H9 (cell line): ENCODE results near the gene EHBP1L1. TPM values are rescaled to one million over a fixed set of nuclear protein-coding genes. Genes with fewer than 3 reads are reported as not detected.

Experiments
- DNase-seq: peaks from one replicate; pipeline ENCODE4 v3.0.0-alpha.2; 2017
- H2AFZ ChIP-seq: one replicate; pipeline ENCODE4 v1.6.1; 2013; ENCODE audit warnings: mild to moderate bottlenecking, low read length, control low read depth, moderate library complexity
- H2AK5ac ChIP-seq: 2 replicates; pipeline ENCODE4 v1.6.1; 2013; ENCODE audit warnings: low read length, control low read depth, mixed read lengths; ENCODE audit not compliant: insufficient read length
- H2BK120ac ChIP-seq: one replicate; pipeline ENCODE4 v1.6.1; 2013; ENCODE audit warnings: low read depth, mild to moderate bottlenecking, low read length, control low read depth, inconsistent platforms; ENCODE audit not compliant: poor library complexity, severe bottlenecking
- H2BK12ac ChIP-seq: 2 replicates; pipeline ENCODE4 v1.6.1; 2013; ENCODE audit warnings: low read length, control low read depth, mixed read lengths, low read depth; ENCODE audit not compliant: insufficient read length
- H2BK15ac ChIP-seq: 2 replicates; pipeline ENCODE4 v1.6.1; 2013; ENCODE audit warnings: low read depth, low read length, control low read depth
- H2BK20ac ChIP-seq: one replicate; pipeline ENCODE4 v1.6.1; 2013; ENCODE audit warnings: low read depth, mild to moderate bottlenecking, low read length, control low read depth, inconsistent platforms; ENCODE audit not compliant: poor library complexity, severe bottlenecking
- H2BK5ac ChIP-seq: 2 replicates; pipeline ENCODE4 v1.6.1; 2013; ENCODE audit warnings: low read length, control low read depth, mixed read lengths; ENCODE audit not compliant: insufficient read length
- H3K14ac ChIP-seq: 2 replicates; pipeline ENCODE4 v1.6.1; 2013; ENCODE audit warnings: low read length, control low read depth; ENCODE audit not compliant: insufficient read depth
- H3K18ac ChIP-seq: 2 replicates; pipeline ENCODE4 v1.6.1; 2013; ENCODE audit warnings: low read depth, mild to moderate bottlenecking, mixed read lengths, low read length, control low read depth; ENCODE audit not compliant: insufficient read length
- H3K23ac ChIP-seq: 2 replicates; pipeline ENCODE4 v1.6.1; 2013; ENCODE audit warnings: low read length, control low read depth, mixed read lengths, low read depth; ENCODE audit not compliant: insufficient read length
- H3K23me2 ChIP-seq: 2 replicates; pipeline ENCODE4 v1.6.1; 2013; ENCODE audit warnings: low read depth, mild to moderate bottlenecking, mixed read lengths, low read length, control low read depth; ENCODE audit not compliant: insufficient read length, poor library complexity, severe bottlenecking
- H3K27ac ChIP-seq: 2 replicates; pipeline ENCODE4 v1.5.1; 2013; ENCODE audit warnings: low read length, control low read depth, mixed read lengths, low read depth; ENCODE audit not compliant: insufficient read length
- H3K27me3 ChIP-seq: 2 replicates; pipeline ENCODE4 v1.6.1; 2013; ENCODE audit warnings: low read length, control low read depth, inconsistent platforms; ENCODE audit not compliant: insufficient read depth
- H3K4ac ChIP-seq: 2 replicates; pipeline ENCODE4 v1.6.1; 2013; ENCODE audit warnings: low read depth, mild to moderate bottlenecking, control low read depth, inconsistent platforms, low read length, moderate library complexity
- H3K4me1 ChIP-seq: 2 replicates; pipeline ENCODE4 v1.6.1; 2013; ENCODE audit warnings: low read length, control low read depth, inconsistent platforms; ENCODE audit not compliant: insufficient read depth
- H3K4me2 ChIP-seq: 2 replicates; pipeline ENCODE4 v1.6.1; 2013; ENCODE audit warnings: low read length, control low read depth, mixed read lengths; ENCODE audit not compliant: insufficient read length, insufficient read depth
- H3K56ac ChIP-seq: 2 replicates; pipeline ENCODE4 v1.6.1; 2013; ENCODE audit warnings: low read depth, mild to moderate bottlenecking, mixed read lengths, low read length, control low read depth; ENCODE audit not compliant: insufficient read length
- H3K79me1 ChIP-seq: 2 replicates; pipeline ENCODE4 v1.6.1; 2013; ENCODE audit warnings: low read depth, mild to moderate bottlenecking, moderate library complexity, low read length, control low read depth, inconsistent platforms; ENCODE audit not compliant: insufficient read depth, poor library complexity, severe bottlenecking
- H3K79me2 ChIP-seq: 2 replicates; pipeline ENCODE4 v1.6.1; 2013; ENCODE audit warnings: low read length, control low read depth, inconsistent platforms; ENCODE audit not compliant: insufficient read depth
- H3K9ac ChIP-seq: 2 replicates; pipeline ENCODE4 v1.6.1; 2013; ENCODE audit warnings: low read length, control low read depth, mixed read lengths; ENCODE audit not compliant: insufficient read length; ENCODE audit errors: extremely low read depth
- H3K9me3 ChIP-seq: one replicate; pipeline ENCODE4 v1.6.1; 2013; ENCODE audit warnings: low read depth, low read length, inconsistent platforms; ENCODE audit not compliant: control insufficient read depth
- H3T11ph ChIP-seq: one replicate; pipeline ENCODE4 v1.6.1; 2013; ENCODE audit warnings: mild to moderate bottlenecking, low read length, control low read depth, inconsistent platforms
- H4K20me1 ChIP-seq: one replicate; pipeline ENCODE4 v1.6.1; 2013; ENCODE audit not compliant: control insufficient read depth, insufficient read length, insufficient read depth
- H4K5ac ChIP-seq: 2 replicates; pipeline ENCODE4 v1.6.1; 2013; ENCODE audit warnings: low read depth, mild to moderate bottlenecking, mixed read lengths, low read length, control low read depth; ENCODE audit not compliant: insufficient read length
- H4K8ac ChIP-seq: replicated peaks from 2 replicates; pipeline ENCODE4 v1.6.1; 2013; ENCODE audit warnings: low read length, control low read depth, mixed read lengths, low read depth; ENCODE audit not compliant: insufficient read length
- H4K91ac ChIP-seq: 2 replicates; pipeline ENCODE4 v1.6.1; 2013; ENCODE audit warnings: low read depth, mild to moderate bottlenecking, moderate library complexity, mixed read lengths, low read length, control low read depth; ENCODE audit not compliant: insufficient read length
- H3K27ac Mint-ChIP-seq, 3 experiments: 2 replicates in 2 of 3; 3 replicates in 1 of 3; pipeline ENCODE4 v1.8.0; 2020 to 2021; ENCODE audit warnings: mixed read lengths in 3 of 3, mild to moderate bottlenecking in 1 of 3, moderate library complexity in 1 of 3
- H3K27me3 Mint-ChIP-seq: 2 replicates; pipeline ENCODE4 v1.8.0; 2021; ENCODE audit warnings: low read depth, mild to moderate bottlenecking, moderate library complexity, mixed read lengths
- H3K36me3 Mint-ChIP-seq, 3 experiments: 2 replicates in 2 of 3; 3 replicates in 1 of 3; pipeline ENCODE4 v1.8.0; 2020 to 2021; ENCODE audit warnings: low read depth in 3 of 3, mixed read lengths in 3 of 3; ENCODE audit not compliant: insufficient read depth in 1 of 3
- H3K4me1 Mint-ChIP-seq, 2 experiments: 2 replicates each; pipeline ENCODE4 v1.8.0; 2020; ENCODE audit warnings: mixed read lengths in 2 of 2
- H3K4me3 Mint-ChIP-seq, 2 experiments: 2 replicates in 1 of 2; 3 replicates in 1 of 2; pipeline ENCODE4 v1.8.0; 2020 to 2021; ENCODE audit warnings: mild to moderate bottlenecking in 2 of 2, mixed read lengths in 2 of 2, moderate library complexity in 1 of 2
- H3K9me3 Mint-ChIP-seq, 2 experiments: 2 replicates in 1 of 2; 3 replicates in 1 of 2; pipeline ENCODE4 v1.8.0; 2020; ENCODE audit warnings: mild to moderate bottlenecking in 2 of 2, mixed read lengths in 2 of 2, moderate library complexity in 1 of 2
- WGBS: extraction: QIAGEN DNeasy Blood & Tissue Kit; methylation state at CpG from one replicate; pipeline ENCODE4 v1.1.7; 2013; ENCODE audit warnings: missing lambda C conversion rate, low lambda C conversion rate, mixed read lengths; ENCODE audit not compliant: insufficient read length; ENCODE audit errors: extremely low coverage; 5-methylcytosine and 5-hydroxymethylcytosine counted together
- total RNA-seq: library from RNA; stranded (reverse); gene quantifications from 2 replicates; pipeline ENCODE4 v1.2.1, GENCODE V29; 2021
- TF ChIP-seq, protein P1 (sequence below): fragments of 200-600 bp; sonication (generic); conservative IDR thresholded peaks from 3 replicates; pipeline ENCODE4 v1.8.0; 2021; ENCODE audit warnings: antibody characterized with exemption, mild to moderate bottlenecking

Gene EHBP1L1
- total RNA-seq, 1 experiment from 2014 or later: 13.8 TPM

DNA sequence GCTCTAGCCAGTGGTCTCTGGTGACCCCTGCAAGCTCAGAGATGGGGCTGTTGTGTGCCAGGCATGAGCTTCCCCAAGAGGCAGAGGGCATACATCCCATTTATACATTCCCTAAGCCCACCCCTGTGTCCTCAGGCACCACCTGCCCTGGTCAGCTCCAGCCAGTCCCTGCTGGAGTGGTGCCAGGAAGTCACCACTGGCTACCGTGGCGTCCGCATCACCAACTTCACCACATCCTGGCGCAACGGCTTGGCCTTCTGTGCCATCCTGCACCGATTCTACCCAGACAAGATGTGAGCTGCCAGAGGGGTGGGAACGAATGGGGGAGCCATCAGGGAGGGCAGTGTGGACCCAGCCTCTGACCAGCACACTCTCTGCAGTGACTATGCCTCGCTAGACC is 8.3 kb downstream of the EHBP1L1 start:
- Histone ChIP-seq H3K9me3 (no peaks in the 10 kb centered on the region), H2BK15ac (no peak overlapping the region), H4K5ac (no peak overlapping the region), H3K23ac (no peak overlapping the region), H4K20me1 (no peaks in the 10 kb centered on the region), H3K56ac (no peak overlapping the region), H3K27ac (no peak overlapping the region), H2BK20ac (no peak overlapping the region), H3K4me1 (no peaks in the 10 kb centered on the region), H3K9ac (no peak overlapping the region), H2BK5ac (no peak overlapping the region), H3K23me2 (no peaks in the 10 kb centered on the region), H3T11ph (no peak overlapping the region), H4K8ac (no peak overlapping the region), H2BK12ac (no peak overlapping the region), H3K79me1 (no peaks in the 10 kb centered on the region), H3K79me2 (no peaks in the 10 kb centered on the region), H3K4me2 (no peak overlapping the region), H2BK120ac (no peak overlapping the region), H3K27me3 (no peaks in the 10 kb centered on the region; the same call in 1 of the 2 replicates), H4K91ac (no peak overlapping the region), H3K4ac (no peak overlapping the region), H3K14ac (no peak overlapping the region), H2AK5ac (no peak overlapping the region), H2AFZ (no peak overlapping the region), H3K18ac (no peak overlapping the region)
- DNase-seq: no peak
- Mint-ChIP-seq H3K27ac (peak overlapping the region in 1 of 3 experiments; percentile 25; a peak in 1 of 7 replicates), H3K27me3 (peaks cover 5% of the 10 kb centered on the region), H3K36me3 (no peaks in the 10 kb centered on the region), H3K4me3 (no peak overlapping the region), H3K4me1 (peaks cover 0 to 24% of the 10 kb centered on the region in 2 experiments; a peak in 2 of 4 replicates), H3K9me3 (no peaks in the 10 kb centered on the region)
- TF ChIP-seq, protein P1, sequence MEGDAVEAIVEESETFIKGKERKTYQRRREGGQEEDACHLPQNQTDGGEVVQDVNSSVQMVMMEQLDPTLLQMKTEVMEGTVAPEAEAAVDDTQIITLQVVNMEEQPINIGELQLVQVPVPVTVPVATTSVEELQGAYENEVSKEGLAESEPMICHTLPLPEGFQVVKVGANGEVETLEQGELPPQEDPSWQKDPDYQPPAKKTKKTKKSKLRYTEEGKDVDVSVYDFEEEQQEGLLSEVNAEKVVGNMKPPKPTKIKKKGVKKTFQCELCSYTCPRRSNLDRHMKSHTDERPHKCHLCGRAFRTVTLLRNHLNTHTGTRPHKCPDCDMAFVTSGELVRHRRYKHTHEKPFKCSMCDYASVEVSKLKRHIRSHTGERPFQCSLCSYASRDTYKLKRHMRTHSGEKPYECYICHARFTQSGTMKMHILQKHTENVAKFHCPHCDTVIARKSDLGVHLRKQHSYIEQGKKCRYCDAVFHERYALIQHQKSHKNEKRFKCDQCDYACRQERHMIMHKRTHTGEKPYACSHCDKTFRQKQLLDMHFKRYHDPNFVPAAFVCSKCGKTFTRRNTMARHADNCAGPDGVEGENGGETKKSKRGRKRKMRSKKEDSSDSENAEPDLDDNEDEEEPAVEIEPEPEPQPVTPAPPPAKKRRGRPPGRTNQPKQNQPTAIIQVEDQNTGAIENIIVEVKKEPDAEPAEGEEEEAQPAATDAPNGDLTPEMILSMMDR: no peak
- no CpG with 5 or more reads among the region's 8 CpGs for WGBS
